Fibroblast of skin of abdomen (primary cell): ENCODE data around the gene FBXL3. TPM values are rescaled to one million over a fixed set of nuclear protein-coding genes. Genes with fewer than 3 reads are reported as not detected.

Experiments
- DNase-seq: peaks from one replicate; pipeline ENCODE4 v3.0.0-alpha.2; 2013
- polyA plus RNA-seq, 2 experiments: library from polyadenylated mRNA; unstranded; fragments of 120-200 nt; gene quantifications; one replicate each; pipeline ENCODE4 v1.2.1, GENCODE V29; 2013; ENCODE audit not compliant: insufficient read length in 2 of 2

FBXL3 gene, protein sequence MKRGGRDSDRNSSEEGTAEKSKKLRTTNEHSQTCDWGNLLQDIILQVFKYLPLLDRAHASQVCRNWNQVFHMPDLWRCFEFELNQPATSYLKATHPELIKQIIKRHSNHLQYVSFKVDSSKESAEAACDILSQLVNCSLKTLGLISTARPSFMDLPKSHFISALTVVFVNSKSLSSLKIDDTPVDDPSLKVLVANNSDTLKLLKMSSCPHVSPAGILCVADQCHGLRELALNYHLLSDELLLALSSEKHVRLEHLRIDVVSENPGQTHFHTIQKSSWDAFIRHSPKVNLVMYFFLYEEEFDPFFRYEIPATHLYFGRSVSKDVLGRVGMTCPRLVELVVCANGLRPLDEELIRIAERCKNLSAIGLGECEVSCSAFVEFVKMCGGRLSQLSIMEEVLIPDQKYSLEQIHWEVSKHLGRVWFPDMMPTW
- 27.3 TPM for polyA plus RNA-seq (2013, experiment 1 of 2; ENCODE audit: insufficient read length)
- polyA plus RNA-seq (2013, experiment 2 of 2; ENCODE audit: insufficient read length): 27.0 TPM

DNA sequence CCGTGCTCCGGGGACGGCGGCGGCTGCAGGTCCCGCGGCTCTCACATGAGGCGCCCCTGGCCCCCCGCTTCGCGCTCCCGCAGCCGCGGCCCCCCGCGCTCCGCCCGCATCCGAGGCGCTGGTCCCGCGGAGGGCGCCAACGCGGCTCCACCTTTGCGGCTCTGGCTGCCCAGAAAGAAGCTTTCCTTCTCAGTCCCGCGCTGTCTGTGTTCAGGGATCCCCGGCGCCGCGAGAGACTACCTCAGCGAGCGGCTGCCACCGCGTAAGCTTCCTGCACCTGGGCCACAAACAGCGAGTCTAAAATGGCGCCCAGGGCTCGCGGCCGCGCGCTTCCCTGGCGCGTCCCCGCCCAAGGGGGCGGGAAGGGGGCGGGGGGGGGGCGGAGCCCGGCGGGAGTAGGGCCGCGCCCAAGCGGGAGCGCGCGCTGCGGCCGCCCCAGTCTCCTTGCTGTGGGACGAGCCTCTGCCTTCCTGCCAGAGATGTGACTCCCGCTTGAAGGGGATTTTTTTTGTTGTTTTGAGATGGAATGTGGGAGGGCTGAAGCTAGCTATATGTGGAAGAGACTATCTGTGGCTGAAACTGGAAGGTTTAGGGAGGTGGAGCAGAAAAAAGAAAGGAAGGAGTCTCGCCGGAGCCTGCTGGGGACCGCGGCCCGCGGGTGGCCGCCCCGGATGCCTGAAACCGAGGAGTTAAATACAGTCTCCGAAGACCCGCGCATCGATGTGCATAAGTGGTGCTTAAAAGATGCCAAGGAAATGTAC lies at the start of gene FBXL3:
TSS of gene FBXL3 (minus strand) at position 299 of the 761 bp plus-strand sequence. CDS start 5,299 bp downstream, outside the sequence.
- peak; percentile 95 for DNase-seq

DNA sequence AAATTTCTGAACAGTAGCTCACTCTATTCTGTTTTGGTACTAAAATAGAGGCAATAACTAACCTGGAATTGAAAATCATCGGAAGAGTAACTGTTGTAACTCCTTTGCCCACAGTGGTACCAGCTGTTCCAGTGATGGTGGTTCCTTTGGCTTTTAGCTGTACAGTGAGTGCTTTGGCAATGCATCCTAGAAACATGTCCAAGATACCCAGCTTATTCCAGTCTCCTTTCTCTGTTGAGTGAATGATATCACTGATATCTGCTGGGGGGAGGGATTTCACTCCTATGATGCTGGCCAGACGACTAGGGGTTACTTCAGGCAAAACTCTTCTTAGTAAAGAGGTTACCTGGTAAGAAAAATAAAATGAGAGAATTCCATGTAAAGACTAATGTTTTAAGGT lies 40.6 kb upstream of the FBXL3 start:
- no peak for DNase-seq

DNA sequence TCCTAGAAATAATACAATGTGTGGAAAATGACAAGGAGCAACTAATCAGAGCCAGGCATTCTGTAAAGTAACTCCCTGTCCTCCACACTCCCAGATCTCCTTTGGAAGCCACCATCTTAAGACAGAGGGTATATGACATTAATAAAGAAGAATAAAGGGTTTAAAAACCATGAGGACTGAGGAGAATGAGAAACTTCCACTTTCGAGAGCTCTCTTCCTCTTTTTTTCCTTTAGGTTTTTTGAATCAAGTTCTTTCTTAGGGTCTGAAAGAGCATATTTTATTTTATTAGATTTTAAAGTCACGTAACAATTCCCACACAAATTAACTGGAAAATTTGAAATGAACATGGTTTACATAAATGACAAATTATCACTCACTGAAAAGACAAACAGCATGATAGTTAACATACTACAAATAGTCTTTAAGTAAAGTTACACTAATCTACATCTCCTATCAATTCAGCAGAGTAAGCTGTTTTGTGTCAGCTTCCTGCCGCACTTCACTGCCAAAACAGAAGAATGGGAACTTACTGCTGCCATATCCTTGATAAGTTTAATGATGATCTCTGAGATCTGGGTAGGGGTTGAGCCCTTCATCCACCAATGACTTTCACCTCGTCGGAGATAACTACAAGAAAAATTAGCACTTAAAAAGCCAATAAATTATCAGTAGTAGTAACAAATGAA lies 38.6 kb upstream of the FBXL3 start:
- DNase-seq: no peak

DNA sequence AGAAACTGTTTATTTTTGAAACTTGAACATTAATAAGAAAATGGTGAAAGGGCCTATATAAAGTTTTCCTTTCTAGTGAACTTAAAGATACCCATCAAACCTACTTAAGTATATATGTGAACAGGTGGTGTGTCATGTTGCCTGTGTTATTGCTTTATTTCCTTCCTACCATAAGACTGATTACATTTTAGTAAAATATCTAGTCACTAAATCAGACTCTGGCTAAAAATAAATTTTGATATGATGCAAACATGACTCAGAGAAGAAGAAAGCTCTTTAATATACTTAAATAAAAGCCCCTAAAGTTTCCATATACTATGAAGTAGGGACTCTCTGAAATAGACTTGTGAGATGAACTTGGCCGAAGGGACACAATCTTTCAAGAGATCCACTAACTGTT lies 35.1 kb upstream of the FBXL3 start:
- DNase-seq: no peak

DNA sequence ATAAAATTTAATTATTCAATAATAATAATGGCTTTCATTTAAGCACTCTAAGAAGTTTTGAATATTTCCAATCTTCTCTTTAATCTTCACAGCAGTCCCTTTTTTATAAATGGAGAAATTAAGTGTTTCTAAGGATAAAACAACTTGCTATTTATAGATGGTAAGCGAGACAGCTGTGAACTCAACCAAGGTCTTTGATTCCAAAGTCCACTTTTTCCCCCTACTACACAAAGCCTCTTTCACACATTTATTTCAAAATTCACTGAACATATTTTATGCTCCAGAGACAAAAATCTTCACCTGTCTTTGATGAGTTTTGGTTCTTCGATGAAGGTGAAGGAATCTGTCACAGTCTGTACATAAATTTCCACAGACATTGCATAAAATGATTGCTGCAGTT lies 34.4 kb upstream of the FBXL3 start:
- no peak for DNase-seq

DNA sequence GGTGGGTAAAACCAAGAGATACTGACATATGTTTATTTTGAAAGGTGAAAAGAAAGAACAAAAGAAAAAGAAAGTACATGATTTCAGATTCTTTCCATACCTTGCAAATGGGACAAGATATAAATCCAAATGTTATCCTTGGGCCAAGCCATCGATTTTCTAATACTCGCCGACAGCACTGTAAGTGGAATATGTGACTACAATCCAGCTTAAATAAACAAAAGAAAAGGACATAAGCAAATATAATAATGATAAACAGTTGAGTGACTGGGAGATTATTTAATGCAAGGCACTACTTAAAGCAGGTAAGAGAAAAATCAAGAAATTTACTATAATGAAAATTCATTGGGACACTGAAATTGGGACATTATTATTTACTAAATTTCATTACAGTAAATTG lies 29.9 kb upstream of the FBXL3 start:
- DNase-seq: no peak

DNA sequence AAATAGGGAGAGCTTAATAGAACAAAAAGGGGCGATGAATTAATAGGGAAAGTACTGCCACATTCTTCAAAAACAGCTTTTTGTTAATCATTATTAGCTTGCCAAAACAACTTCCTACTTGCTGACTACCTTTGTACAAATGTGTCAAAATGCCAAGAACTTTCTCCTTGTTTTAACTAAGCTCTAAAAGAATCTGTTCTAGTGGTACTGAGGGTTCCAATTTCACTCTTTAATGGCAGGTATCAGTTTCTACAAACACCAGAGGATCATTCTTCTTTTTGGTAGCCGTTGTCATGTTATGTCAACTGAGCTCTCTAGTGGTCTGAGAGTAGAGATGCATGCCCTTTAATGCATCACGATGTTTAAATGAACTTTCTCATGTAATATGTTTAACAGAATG lies 29.4 kb upstream of the FBXL3 start:
- no peak for DNase-seq

DNA sequence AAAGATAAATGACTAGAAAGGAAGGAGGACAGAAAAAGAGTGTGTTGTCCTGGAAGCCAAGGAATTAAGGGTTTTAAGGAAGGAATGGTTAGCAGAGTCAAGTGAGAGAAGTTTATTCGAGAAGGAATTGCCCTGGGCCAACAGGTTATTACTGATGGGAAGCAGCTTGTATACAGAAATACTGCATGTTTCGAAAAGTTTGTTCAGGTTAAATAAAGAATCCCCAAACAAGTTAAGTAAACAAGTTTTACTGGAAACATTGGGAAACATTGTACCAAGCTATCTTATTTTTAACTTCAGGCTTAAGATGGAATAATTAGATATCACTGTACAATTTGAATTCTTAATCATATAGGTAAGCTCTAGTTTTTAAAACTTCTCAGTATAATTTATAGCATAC lies 28.2 kb upstream of the FBXL3 start:
- no peak for DNase-seq

DNA sequence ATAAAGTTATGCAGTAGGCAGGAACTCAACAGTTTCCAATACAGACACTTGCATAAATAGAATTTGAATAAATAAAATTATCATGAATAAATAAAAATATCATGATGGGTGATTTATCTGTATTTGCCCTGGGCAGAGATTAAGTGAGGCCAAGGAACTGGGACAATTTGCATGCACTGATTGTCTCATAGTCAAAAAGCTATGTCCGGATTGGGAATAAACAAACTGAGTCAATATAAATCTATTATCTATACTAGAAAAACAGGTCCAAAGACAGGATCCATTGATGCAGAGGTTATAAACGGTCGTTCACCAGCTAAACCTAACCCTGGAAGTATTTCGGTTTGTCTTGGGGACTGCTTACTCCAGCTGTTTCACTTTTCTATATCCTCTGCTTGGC lies 26.2 kb upstream of the FBXL3 start:
- no peak for DNase-seq

DNA sequence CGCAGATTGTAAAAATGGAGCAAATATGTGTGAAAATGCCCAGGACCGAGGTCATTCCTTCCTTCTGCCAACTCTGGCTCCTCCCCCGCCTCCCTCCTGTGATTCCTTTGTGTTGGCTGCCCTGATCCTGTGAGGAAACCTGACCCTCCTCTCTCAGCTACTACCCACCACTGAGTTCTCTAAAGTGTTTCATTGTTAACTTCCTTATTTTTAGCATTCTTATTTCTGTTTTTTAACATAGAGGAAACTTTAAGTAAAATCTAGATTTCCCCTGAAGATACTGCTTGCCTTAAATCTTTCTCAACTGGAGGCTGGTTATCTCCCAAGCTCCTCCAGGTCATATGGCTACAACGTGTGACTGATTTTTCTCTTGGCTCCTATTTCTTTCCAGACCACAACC lies 21.7 kb upstream of the FBXL3 start:
- DNase-seq: no peak

DNA sequence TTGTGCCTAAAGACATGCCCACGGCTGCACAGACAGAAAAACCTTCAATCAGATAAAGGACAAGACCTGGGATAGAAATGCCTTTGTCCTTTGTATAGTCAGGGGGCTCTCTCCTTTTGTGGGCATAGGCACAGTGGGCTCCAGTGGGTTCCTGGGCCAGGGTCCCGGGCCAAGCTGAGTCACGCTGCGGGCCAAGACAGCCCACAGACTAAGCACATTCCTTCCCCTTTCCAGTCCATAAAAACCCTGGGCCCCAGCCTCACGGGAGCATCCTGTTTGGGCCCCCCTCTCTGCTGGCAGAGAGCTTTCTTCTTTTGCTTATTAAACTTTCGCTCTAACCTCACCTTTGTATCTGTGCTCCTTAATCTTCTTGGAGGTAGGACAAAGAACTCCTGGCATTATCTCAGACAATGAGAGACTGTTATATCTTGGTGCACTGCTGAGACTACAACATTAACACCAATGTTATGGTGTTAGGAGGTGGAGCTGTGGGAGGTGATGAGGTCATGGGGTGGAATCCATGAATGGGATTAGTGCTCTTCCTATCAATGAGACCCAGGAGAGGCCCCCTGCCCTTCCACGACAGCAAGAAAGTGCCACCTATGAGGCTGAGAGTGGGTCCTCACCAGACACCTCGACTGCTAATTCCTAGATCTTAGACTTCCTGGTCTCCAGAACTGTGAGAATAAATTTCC lies 20.8 kb upstream of the FBXL3 start:
- no peak for DNase-seq

DNA sequence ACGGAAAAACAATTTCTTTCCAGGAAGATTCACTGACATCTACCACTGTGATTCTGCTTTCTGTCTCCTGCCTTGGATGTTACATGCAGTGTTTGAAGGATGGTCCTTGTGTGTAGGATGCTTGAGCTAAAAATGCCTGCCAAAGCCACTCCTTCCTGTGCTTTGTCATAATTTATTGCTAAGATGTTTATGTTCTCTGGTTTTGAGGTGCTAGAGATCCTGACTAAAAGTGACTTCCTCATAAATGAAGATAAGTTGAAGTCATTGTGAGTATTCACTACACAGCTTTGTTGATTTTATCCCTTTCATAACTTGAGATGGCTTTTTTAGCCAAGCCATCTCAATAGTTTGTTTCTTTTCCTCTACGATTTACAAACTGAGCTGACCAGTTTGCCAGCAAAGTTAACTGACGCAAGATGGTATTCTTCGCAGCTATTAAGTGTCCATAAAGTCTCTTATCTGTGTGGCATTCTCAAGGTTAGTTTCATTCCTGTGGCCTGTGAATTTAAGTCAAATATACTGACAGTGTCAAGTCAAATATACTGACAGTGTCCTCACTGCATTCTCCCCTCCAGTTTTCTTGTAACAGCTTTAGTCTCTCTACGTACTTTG lies 15.7 kb upstream of the FBXL3 start:
- DNase-seq: no peak

DNA sequence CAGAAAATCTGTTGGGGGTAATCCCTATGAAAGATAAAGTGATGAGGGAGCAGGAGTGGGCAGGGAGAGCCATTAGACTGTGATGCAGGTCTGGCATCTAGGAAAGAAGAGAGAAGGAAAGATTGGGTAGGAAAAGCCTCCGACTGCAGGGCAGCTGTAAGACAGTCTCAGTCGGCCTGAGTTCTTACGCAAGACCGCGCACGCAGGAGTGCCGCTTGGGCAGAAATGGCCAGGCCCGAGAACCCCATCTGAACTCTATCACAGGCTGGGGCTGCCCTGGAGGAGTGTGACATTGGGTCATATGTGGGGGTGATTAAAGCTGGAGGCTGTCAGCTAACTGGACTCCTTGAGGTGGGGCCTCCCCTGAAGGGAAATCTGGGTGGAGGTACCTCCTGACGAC lies 13.9 kb upstream of the FBXL3 start:
- no peak for DNase-seq

DNA sequence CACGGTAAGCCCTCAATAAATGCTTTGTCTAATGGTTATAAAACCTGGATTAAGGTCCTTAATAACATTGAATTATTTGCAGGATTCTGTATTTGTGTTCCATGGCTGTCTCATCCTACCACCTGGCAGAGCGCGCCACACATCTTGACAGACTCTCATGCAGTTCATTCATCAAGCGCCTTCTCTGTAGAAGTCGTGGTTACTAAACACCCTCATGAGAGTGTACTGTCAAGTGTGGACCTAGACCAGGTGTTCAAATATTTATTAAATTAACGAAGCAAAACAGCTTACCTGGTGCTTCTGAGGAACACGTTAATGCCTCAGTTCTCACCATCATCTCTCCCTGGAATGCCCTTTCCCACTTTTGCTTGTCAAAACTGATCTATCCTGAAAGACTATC lies 13.1 kb upstream of the FBXL3 start:
- no peak for DNase-seq

DNA sequence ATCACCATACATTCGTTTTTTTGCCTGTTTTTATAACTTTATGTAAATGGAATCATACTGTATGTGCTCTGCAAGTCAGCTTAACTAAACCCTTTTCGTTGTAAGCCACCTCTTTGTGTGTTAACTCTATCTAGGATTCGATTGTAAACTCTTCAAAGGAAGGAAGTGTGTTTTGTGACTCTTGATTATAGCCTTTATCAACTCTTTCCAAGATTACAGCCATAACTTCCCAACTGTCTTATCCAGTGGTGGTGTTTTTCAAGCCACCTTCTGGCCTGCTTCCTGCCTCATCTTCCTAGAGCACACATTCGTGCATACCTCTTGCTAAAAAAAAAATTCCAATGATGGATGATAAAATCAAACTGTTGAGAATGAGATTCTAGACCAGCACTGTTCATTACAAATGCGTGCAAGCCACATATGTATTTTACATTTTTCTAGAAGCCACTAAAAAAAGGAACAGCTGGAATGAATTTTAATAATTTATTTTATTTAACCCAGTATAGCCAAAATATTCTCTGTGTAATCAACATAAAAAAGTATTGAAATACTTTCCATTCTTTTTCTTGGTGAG lies 12.0 kb upstream of the FBXL3 start:
- peak; percentile 30 for DNase-seq

DNA sequence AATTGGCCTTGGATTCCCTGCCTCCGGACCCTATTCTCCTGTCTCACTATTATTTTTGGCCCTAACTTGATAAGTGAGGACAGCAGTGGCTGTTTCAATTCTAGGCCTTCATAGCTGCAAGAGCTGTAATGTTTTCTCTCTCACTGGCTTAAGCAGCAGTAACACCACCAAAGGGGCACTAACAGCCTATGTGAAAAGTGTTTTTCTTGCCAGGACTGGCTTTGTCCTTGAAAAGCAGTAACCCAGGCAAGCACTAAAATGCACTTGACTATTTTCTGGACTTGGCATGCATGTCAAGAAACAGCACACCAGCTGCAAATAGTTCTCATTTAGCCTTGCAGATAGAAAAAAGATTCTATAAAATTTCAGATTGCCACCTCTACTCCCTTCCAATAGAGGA lies 9.3 kb upstream of the FBXL3 start:
- DNase-seq: no peak

DNA sequence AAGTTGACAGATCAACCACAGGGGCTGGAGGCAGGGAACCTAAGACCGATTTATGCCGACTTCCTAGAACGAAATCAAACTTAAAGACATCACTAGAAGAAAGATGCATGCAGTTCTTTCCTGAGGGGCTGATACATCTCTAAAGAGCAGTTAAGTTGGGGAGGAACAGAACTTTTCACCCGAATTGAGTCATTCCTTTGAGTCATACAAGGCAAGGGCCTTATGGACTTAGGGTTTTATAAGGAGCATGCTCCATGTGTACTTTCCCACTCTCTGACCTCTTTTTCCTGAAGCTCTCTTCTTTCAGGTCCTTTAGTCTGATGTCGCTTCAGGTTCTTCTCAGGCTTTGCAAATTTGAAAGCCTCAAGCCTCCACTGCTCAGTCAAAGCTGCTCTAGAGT lies 7.9 kb upstream of the FBXL3 start:
- DNase-seq: peak; percentile 37

DNA sequence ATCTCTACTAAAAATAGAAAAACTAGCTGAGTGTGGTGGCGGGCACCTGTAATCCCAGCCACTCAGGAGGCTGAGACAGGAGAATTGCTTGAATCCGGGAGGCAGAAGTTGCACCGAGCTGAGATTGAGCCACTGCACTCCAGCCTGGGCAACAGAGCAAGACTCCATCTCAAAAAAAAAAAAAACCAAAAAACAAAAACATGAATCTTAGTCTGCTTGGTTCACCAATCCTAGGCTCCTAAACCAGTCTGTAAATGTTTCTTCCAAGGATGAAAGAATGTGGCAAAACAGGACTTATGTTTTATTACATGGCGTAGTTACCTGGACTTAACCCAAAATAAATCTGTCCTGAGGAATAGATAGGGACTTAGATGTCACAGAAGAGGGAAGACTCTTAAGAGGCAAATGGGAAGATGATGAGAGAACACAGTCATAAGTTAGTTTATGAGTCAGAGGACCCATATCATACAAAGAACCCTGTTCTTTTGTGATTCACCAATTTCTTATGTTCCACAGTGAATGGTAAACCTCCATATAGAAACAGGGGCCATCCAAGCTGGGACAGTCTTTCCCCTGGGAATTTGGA lies 6.9 kb upstream of the FBXL3 start:
- DNase-seq: no peak

DNA sequence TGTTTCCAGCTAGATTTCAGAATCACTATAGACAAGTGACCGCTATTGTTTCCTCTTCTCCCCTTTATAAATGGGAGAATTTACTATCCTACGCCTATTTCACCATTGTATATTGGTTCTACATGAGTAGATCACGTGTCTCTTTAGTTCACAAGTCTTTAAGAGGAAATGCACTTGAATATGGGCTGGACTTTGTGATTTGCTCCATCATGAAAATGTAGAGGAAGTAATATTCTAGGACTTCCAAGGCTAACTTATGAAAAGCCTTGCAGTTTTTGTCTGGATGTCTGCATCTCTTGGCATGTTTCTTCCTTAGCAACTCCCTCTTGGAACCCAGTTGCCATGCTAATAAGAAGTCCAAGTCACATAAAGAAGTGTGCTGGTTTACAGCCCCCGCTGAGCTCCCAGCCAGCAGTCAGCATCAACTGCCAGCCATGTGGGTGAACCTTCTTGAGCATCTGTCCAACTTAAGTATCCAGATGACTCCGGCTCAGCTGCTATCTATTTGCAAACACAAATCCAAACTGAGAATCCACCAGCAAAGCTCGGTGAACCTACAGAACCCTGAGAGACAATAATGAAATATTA lies 4.8 kb upstream of the FBXL3 start:
- DNase-seq: no peak

DNA sequence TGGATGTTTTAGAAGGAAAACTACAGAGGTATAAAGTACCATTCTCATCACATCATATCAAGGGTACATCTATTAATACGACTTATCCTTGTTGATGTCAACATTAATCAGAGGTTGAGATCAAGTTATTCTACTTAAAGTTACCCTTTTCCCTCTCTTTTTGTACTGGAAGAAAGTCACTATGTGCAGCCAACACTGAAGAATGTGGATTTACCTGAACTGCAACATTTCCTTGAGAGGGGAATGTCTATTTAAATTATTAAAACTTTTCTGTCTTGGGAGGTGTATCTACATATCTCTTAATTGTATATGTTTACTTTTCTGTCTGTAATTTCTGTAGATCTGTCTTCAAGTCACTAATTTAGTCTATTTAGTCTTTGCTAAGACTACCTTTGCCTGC lies 2.5 kb upstream of the FBXL3 start:
- DNase-seq: no peak

DNA sequence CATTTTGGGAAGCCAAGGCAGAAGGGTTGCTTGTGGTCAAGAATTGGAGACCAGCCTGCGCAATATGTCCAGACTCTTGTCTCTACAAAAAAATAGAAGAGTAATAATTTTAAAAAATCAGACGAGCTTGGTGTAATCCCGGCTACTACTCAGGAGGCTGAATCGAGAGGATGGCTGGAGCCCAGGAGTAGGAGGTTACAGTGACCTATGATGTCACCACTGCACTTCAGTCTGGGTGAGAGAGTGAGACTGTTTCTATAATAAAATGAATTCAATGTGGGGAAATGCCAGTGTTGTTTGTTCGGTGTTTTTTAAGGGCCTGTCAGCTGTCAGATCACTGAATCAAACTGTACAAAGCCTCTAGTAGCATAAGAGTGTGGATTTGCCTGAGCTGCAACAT lies 1.2 kb upstream of the FBXL3 start:
- no peak for DNase-seq
